Measurements from ENCODE around the gene MAP2K3. TPM values are rescaled to one million over a fixed set of nuclear protein-coding genes. Genes with fewer than 3 reads are reported as not detected.

Gene MAP2K3
- total and polyA plus RNA-seq, 10 of the 15 experiments (the other 5 are each of a cell fraction or from before 2014, with no cell fraction given) = 0.71 to 39.4 (median 18.6) TPM

- no peak overlapping the region for H3K27ac ChIP-seq (ENCODE audit: control insufficient read depth, insufficient read depth)
- no peaks in the 10 kb centered on the region for H3K36me3 ChIP-seq (ENCODE audit: control insufficient read depth in 2 of 2, insufficient read depth in 2 of 2, low read length in 1 of 2)
- no peaks in the 10 kb centered on the region for H3K9me3 ChIP-seq (replicated peaks; ENCODE audit: control insufficient read depth, insufficient read depth, low read length)
- ChIA-PET CTCF (interaction anchor here (0.9 kb wide), 1 partner anchor 10 kb away, joined by 3 read pairs; no protein-coding TSS in a partner anchor), RAD21 (ENCODE audit: unreplicated experiment) (no interaction called here), SMC1A (ENCODE audit: uncharacterized antibody, unreplicated experiment) (no interaction called here), POLR2A (no interaction called here)
- no peaks in the 10 kb centered on the region; the same call in 1 of the 2 replicates for H4K20me1 ChIP-seq (ENCODE audit: control insufficient read depth, insufficient read depth)
- in situ Hi-C loops (cut with MboI) (loop anchor here (5.0 to 10.0 kb wide), 2 partner anchors 53 to 65 kb away; no protein-coding TSS in a partner anchor), intact Hi-C loops (cut with micrococcal nuclease; ENCODE audit: unreplicated experiment) (no loop called here)
- H3K4me3 ChIP-seq = no peak overlapping the region
- DNase-seq (ENCODE audit: low read depth, low spot score) = no peak
- no peak overlapping the region for H3K9ac ChIP-seq (ENCODE audit: control insufficient read depth, insufficient read depth, low read length)
- TF ChIP-seq PAX5 (IDR thresholded peaks at IDR 0.05; ENCODE audit: borderline replicate concordance, low read depth, low read length) (no peak), KDM1A (IDR thresholded peaks at IDR 0.05; ENCODE audit: borderline replicate concordance) (no peak), POU2F2 (IDR thresholded peaks at IDR 0.05; ENCODE audit: borderline replicate concordance, low read depth, low read length) (no peak), ATF3 (IDR thresholded peaks at IDR 0.05; ENCODE audit: borderline replicate concordance, extremely low read depth, low read depth, low read length) (no peak), USF1 (IDR thresholded peaks at IDR 0.05; ENCODE audit: borderline replicate concordance, extremely low read length, insufficient read depth, low read depth, low read length) (no peak), CUX1 (IDR thresholded peaks at IDR 0.05; ENCODE audit: insufficient replicate concordance, low read depth, low read length) (no peak), CBFB (IDR thresholded peaks at IDR 0.05; ENCODE audit: low read depth) (no peak), MEF2B (IDR thresholded peaks at IDR 0.05; ENCODE audit: partially characterized antibody, poor library complexity, severe bottlenecking) (no peak), NRF1 (conservative IDR thresholded peaks at IDR 0.05; ENCODE audit: low read depth, low read length) (no peak), RUNX3 (IDR thresholded peaks at IDR 0.05; ENCODE audit: low read length) (no peak), MTA3 (IDR thresholded peaks at IDR 0.05; ENCODE audit: borderline replicate concordance, low read length) (no peak)
- H3K27me3 ChIP-seq (replicated peaks in 1 of 2; ENCODE audit: control insufficient read depth in 2 of 2, insufficient read depth in 2 of 2, low read length in 1 of 2) = peaks cover 2 to 5% of the 10 kb centered on the region in 2 experiments; a peak in 3 of 4 replicates
- H3K79me2 ChIP-seq (ENCODE audit: control insufficient read depth, insufficient read depth, low read length) = no peaks in the 10 kb centered on the region
- peaks cover 4% of the 10 kb centered on the region for H3K4me1 ChIP-seq (ENCODE audit: control insufficient read depth, insufficient read depth, low read length)
- no peak overlapping the region for H3K4me2 ChIP-seq (ENCODE audit: control insufficient read depth, insufficient read depth)
- ATAC-seq = 0 out of 3 replicates have a peak, but pooled peaks have one; percentile 9
- no TSS peak for BruUV-seq (replicated peaks)
- no peak for FAIRE-seq
- WGBS (ENCODE audit: insufficient coverage, insufficient replicate concordance, low lambda C conversion rate, missing lambda C conversion rate) = 40% methylated on average over 7 of the region's 7 CpGs
- no peak overlapping the region for H2AFZ ChIP-seq (ENCODE audit: control insufficient read depth, low read depth, low read length)
These were observed 34.4 kb upstream of the MAP2K3 start for GRCh38 chr17:21249920-21250703.
